ENCODE measurements around the gene PLCB4. TPM values are rescaled to one million over a fixed set of nuclear protein-coding genes. Genes with fewer than 3 reads are reported as not detected.

PLCB4 gene
- total RNA-seq, 1 donor from 2014 or later = 21.2 TPM

DNA sequence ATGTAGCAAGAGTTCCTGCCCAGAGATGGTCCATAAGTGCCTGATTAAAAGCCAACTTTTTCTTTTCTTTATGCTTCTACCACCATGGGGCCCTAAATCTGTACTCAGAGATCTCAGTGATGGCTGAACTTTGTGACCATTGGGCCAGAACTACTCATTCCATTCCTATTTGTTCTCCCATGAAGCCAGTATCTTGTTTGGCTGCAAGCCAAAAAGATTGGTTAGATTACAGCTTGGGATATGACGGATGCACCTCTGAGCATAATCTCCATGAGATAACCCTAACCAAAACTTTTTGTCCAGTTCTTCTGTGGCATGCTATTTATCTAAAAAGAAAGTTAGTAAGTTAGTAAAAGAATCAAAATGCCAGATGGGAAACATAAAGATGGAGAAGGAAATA lies 72.2 kb downstream of the PLCB4 start:
- Mint-ChIP-seq H3K36me3 (peaks cover 16% of the 10 kb centered on the region), H3K4me3 (no peak overlapping the region), H3K27ac (no peak overlapping the region), H3K27me3 (no peaks in the 10 kb centered on the region), H3K9me3 (peaks cover 5% of the 10 kb centered on the region), H3K4me1 (ENCODE audit: unreplicated experiment) (peaks cover 25% of the 10 kb centered on the region)
- TF ChIP-seq CTCF (conservative IDR thresholded peaks at IDR 0.05) = no peak
- DNase-seq (ENCODE audit: extremely low spot score, unreplicated experiment) = no peak

DNA sequence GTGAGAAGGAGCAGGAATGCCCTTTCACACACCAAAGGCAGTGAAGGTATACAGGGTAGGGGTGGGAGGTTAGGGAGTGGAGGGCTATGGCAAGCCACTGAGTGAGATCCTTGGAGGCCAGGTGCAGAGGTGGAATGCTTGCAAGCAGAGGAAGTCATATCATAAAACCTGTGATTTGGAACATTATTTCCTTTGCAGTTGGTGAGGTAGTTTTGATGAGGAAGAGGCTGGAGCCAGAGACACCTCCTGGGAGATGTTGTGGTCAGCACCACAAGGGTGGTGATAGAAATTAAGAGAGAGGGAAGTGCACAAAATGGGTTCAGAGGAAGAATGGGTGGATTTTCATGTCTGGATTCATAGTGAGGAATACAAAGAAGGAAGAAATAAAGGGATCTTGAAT lies 73.0 kb downstream of the PLCB4 start:
- Mint-ChIP-seq H3K4me1 (ENCODE audit: unreplicated experiment) (peaks cover 19% of the 10 kb centered on the region), H3K4me3 (no peak overlapping the region), H3K36me3 (peaks cover 16% of the 10 kb centered on the region), H3K27ac (no peak overlapping the region), H3K27me3 (no peaks in the 10 kb centered on the region), H3K9me3 (peaks cover 5% of the 10 kb centered on the region)
- DNase-seq (ENCODE audit: extremely low spot score, unreplicated experiment) = no peak
- no peak for TF ChIP-seq CTCF (conservative IDR thresholded peaks at IDR 0.05)

DNA sequence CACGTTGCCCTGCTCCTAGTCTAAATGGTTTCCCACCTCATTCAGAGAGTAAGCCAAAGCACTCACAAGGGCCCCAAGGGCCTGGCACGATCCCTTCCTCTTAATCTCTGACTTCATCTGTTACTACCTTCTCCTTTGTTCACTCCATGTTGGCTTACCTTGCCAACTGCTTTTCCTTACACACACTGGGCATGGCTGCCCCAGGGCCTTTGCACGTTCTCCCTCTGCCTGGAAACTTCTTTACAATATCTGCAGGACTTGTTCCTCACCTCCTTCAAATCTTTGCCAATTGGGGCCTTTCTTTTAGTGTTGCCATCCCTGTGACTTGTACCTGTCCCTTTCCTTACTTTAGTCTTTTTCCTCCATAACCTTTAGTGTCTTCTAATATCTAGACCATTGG lies 73.9 kb downstream of the PLCB4 start:
- peaks cover 5% of the 10 kb centered on the region for H3K9me3 Mint-ChIP-seq

DNA sequence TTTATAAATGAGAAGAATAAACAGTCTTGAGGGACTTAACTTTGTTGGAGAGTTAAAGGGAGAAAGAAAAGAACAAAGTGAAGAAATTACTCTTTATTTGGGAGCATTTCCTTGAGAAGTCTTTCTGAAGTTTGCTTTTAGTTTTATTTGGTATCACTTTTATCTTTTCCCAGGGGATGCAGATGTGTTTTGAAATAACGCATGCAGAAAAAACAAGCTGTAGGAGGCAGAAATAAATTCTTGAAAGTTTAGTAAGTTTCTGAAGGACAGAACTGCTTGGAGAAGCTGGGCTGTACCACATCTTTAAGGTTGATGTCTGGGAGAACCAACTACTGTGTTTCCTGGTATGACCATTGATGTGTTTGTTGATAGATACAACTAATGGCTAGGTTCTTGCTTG lies 75.0 kb downstream of the PLCB4 start:
- Mint-ChIP-seq H3K27ac (no peak overlapping the region), H3K36me3 (peaks cover 12% of the 10 kb centered on the region), H3K4me3 (no peak overlapping the region), H3K9me3 (peaks cover 5% of the 10 kb centered on the region), H3K4me1 (ENCODE audit: unreplicated experiment) (peaks cover 17% of the 10 kb centered on the region), H3K27me3 (no peaks in the 10 kb centered on the region)
- TF ChIP-seq CTCF (conservative IDR thresholded peaks at IDR 0.05) = no peak
- no peak for DNase-seq (ENCODE audit: extremely low spot score, unreplicated experiment)

More for the DNA sequence above, 73.9 kb downstream of the PLCB4 start:
- no peak for DNase-seq (ENCODE audit: extremely low spot score, unreplicated experiment)
- Mint-ChIP-seq H3K4me3 (no peak overlapping the region), H3K27ac (no peak overlapping the region), H3K36me3 (peaks cover 15% of the 10 kb centered on the region), H3K4me1 (ENCODE audit: unreplicated experiment) (peaks cover 17% of the 10 kb centered on the region), H3K27me3 (no peaks in the 10 kb centered on the region)
- TF ChIP-seq CTCF (conservative IDR thresholded peaks at IDR 0.05) = no peak

DNA sequence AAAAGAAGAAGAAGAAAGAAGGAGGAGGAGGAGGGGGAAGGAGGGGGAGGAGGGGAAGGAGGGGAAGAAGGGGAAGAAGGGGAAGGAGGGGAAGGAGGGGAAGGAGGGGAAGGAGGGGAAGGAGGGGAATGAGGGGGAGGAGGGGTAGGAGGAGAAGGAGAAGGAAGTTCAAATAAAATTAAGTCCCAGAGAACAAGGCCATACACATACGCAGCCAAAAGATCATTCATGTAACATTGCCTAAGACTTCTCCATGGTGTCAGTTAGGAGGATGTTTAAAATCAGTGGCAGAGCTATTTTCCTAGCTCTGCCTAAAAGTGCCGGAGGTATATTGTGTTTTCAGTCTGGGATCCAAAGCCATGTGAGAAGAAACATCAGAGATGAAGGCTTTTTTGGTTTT lies 75.8 kb downstream of the PLCB4 start:
- no peak for DNase-seq (ENCODE audit: extremely low spot score, unreplicated experiment)
- peaks cover 17% of the 10 kb centered on the region for H3K4me1 Mint-ChIP-seq (ENCODE audit: unreplicated experiment)
- no peak overlapping the region for H3K27ac Mint-ChIP-seq
- H3K36me3 Mint-ChIP-seq = peaks cover 12% of the 10 kb centered on the region
- peaks cover 5% of the 10 kb centered on the region for H3K9me3 Mint-ChIP-seq
- no peaks in the 10 kb centered on the region for H3K27me3 Mint-ChIP-seq
- no peak overlapping the region for H3K4me3 Mint-ChIP-seq
- TF ChIP-seq CTCF (conservative IDR thresholded peaks at IDR 0.05) = no peak

GRCh38 chr20:9145142-9145541 lies 76.3 kb downstream of the PLCB4 start:
- Mint-ChIP-seq H3K27me3 (no peaks in the 10 kb centered on the region), H3K27ac (no peak overlapping the region), H3K4me3 (no peak overlapping the region), H3K36me3 (peaks cover 9% of the 10 kb centered on the region), H3K9me3 (peaks cover 5% of the 10 kb centered on the region), H3K4me1 (ENCODE audit: unreplicated experiment) (peaks cover 13% of the 10 kb centered on the region)
- TF ChIP-seq CTCF (conservative IDR thresholded peaks at IDR 0.05) = no peak
- DNase-seq (ENCODE audit: extremely low spot score, unreplicated experiment) = no peak

Data from type B pancreatic cell (in vitro differentiated cells).